IPS-20b (cell line): ENCODE results near the gene RPRD2.
A peak's percentile ranks its signal among the peaks of the same experiment; 100 is the strongest.

Experiments used
- H3K27ac ChIP-seq: one replicate; pipeline ENCODE4 v1.5.1; 2013; ENCODE audit warnings: low read length
- H3K27me3 ChIP-seq: 2 replicates; pipeline ENCODE4 v1.6.1; 2013; ENCODE audit warnings: mild to moderate bottlenecking, low read length, inconsistent platforms; ENCODE audit not compliant: insufficient read depth
- H3K36me3 ChIP-seq: 2 replicates; pipeline ENCODE4 v1.6.1; 2013; ENCODE audit warnings: low read depth, mild to moderate bottlenecking, inconsistent platforms, low read length, moderate library complexity; ENCODE audit not compliant: insufficient read depth
- H3K4me1 ChIP-seq: 2 replicates; pipeline ENCODE4 v1.6.1; 2013; ENCODE audit warnings: mild to moderate bottlenecking, control low read depth, inconsistent platforms, low read length, moderate library complexity; ENCODE audit not compliant: insufficient read depth
- H3K4me3 ChIP-seq: 2 replicates; pipeline ENCODE4 v1.5.1; 2013; ENCODE audit warnings: mild to moderate bottlenecking, low read length, inconsistent platforms
- H3K9ac ChIP-seq: 2 replicates; pipeline ENCODE4 v1.6.1; 2013; ENCODE audit warnings: low read depth, mild to moderate bottlenecking, inconsistent platforms, low read length, moderate library complexity
- H3K9me3 ChIP-seq: 2 replicates; pipeline ENCODE4 v1.6.1; 2013; ENCODE audit warnings: mild to moderate bottlenecking, low read depth, low read length, inconsistent platforms; ENCODE audit not compliant: insufficient read depth

The RPRD2 gene

DNA sequence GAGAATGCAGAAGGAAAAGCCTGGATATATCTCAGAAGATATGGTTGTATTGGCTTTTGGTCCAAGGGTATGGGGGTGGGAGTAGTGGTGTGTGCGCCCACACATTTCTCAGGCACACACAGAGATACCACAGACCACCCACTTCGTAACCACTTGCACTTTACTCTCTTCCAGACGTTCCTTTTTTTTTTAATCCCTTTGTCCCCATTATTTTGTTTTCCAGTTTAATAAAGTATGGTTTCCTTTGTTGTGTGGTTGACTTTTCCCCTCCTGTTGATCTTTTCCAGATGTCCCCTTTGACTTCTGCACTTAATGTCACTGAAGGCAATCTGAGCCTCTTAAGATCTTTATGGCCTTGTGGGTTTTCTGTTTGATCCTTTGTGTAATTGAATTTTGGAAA lies 112.8 kb downstream of the RPRD2 start:
- H3K27ac ChIP-seq = no peak overlapping the region
- peaks cover 10% of the 10 kb centered on the region for H3K27me3 ChIP-seq

GRCh38 chr1:150477320-150477719 lies 113.4 kb downstream of the RPRD2 start:
- no peak overlapping the region for H3K4me3 ChIP-seq
- H3K9me3 ChIP-seq = no peaks in the 10 kb centered on the region
- H3K36me3 ChIP-seq = peaks cover 17% of the 10 kb centered on the region
- H3K27me3 ChIP-seq = peaks cover 10% of the 10 kb centered on the region
- no peak overlapping the region; the same call in 1 of the 2 replicates for H3K9ac ChIP-seq
- H3K4me1 ChIP-seq = peaks cover 2% of the 10 kb centered on the region; the same call in 1 of the 2 replicates
- no peak overlapping the region for H3K27ac ChIP-seq

More for the DNA sequence above, 112.8 kb downstream of the RPRD2 start:
- Histone ChIP-seq H3K4me1 (peaks cover 7% of the 10 kb centered on the region), H3K36me3 (peaks cover 22% of the 10 kb centered on the region), H3K9me3 (no peaks in the 10 kb centered on the region), H3K4me3 (no peak overlapping the region), H3K9ac (no peak overlapping the region; the same call in 1 of the 2 replicates)

DNA sequence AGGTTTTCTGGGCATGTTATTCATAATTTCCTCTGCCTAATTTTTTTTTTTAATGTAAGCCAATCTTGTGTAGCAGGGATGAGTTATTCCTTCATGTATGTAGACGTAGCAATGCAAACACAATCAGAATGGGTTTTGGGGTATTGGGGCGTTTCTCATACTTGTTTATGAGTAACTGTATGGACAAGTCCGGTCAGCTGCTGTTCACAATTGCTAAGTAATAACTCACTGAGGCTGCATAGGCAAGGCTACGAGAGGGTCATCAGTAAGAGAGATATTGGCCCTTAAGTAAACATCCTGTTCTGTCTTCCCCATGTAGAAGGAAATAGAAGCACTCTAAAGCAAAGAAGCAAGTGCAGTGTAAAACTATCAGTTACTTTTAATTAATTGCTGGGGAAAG lies 113.8 kb downstream of the RPRD2 start:
- no peak overlapping the region for H3K4me3 ChIP-seq

DNA sequence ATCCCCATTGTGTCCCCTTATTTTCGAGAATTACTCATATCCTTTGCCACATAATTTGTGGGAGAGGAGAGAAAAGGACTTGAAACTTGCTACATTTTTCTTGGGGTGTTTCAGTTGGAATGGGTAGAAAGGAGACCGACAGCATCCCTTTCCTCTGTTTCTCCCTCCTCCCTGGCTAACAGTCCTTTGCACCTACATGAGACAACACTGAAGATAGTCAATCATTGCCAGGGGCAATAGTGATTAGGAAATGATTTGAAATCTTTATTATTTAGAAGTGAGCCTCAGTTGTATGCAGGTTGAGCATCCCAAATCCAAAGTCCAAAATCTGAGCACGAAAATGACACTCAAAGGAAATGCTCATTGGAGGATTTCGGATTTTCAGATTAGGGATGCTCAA lies 115.4 kb downstream of the RPRD2 start:
- H3K4me3 ChIP-seq = no peak overlapping the region
- no peak overlapping the region for H3K27ac ChIP-seq
- no peaks in the 10 kb centered on the region for H3K9me3 ChIP-seq
- no peaks in the 10 kb centered on the region for H3K4me1 ChIP-seq
- H3K9ac ChIP-seq = no peak overlapping the region
- peaks cover 10% of the 10 kb centered on the region for H3K27me3 ChIP-seq
- no peaks in the 10 kb centered on the region for H3K36me3 ChIP-seq

More for the DNA sequence above, 113.8 kb downstream of the RPRD2 start:
- Histone ChIP-seq H3K27ac (no peak overlapping the region), H3K9me3 (no peaks in the 10 kb centered on the region), H3K36me3 (peaks cover 13% of the 10 kb centered on the region), H3K9ac (no peak overlapping the region), H3K27me3 (peaks cover 10% of the 10 kb centered on the region), H3K4me1 (no peaks in the 10 kb centered on the region; the same call in 1 of the 2 replicates)

GRCh38 chr1:150479927-150480352 lies 116.0 kb downstream of the RPRD2 start:
- Histone ChIP-seq H3K4me3 (no peak overlapping the region), H3K4me1 (no peaks in the 10 kb centered on the region), H3K27me3 (peaks cover 10% of the 10 kb centered on the region), H3K9me3 (no peaks in the 10 kb centered on the region), H3K27ac (no peak overlapping the region), H3K9ac (no peak overlapping the region), H3K36me3 (no peaks in the 10 kb centered on the region)

DNA sequence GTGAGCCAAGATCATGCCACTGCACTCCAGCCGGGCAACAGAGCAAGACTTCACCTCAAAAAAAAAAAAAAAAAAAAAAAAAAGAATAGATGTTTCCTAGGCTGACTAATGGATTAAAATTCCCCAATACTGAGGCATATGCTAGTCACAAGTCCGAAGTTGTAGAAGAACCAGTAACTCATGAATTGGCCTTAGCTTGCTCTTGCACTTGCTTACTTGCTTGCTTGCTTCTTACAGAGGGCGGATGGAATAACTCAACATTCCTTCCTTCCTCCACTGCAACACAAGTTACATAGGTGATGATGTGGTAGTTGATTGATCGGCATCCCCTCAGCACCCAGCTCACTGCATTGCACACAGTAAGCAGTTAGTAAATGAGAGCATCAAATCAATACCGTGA lies 120.5 kb downstream of the RPRD2 start:
- Histone ChIP-seq H3K4me3 (no peak overlapping the region), H3K27ac (no peak overlapping the region), H3K9me3 (no peaks in the 10 kb centered on the region), H3K27me3 (peaks cover 6% of the 10 kb centered on the region), H3K4me1 (no peaks in the 10 kb centered on the region), H3K36me3 (peaks cover 9% of the 10 kb centered on the region; the same call in 1 of the 2 replicates), H3K9ac (no peak overlapping the region)

GRCh38 chr1:150484861-150485260 lies 120.9 kb downstream of the RPRD2 start:
- Histone ChIP-seq H3K27ac (no peak overlapping the region), H3K9me3 (no peaks in the 10 kb centered on the region), H3K27me3 (peaks cover 1% of the 10 kb centered on the region), H3K36me3 (peaks cover 13% of the 10 kb centered on the region; the same call in 1 of the 2 replicates), H3K4me3 (no peak overlapping the region), H3K4me1 (no peaks in the 10 kb centered on the region), H3K9ac (no peak overlapping the region)

DNA sequence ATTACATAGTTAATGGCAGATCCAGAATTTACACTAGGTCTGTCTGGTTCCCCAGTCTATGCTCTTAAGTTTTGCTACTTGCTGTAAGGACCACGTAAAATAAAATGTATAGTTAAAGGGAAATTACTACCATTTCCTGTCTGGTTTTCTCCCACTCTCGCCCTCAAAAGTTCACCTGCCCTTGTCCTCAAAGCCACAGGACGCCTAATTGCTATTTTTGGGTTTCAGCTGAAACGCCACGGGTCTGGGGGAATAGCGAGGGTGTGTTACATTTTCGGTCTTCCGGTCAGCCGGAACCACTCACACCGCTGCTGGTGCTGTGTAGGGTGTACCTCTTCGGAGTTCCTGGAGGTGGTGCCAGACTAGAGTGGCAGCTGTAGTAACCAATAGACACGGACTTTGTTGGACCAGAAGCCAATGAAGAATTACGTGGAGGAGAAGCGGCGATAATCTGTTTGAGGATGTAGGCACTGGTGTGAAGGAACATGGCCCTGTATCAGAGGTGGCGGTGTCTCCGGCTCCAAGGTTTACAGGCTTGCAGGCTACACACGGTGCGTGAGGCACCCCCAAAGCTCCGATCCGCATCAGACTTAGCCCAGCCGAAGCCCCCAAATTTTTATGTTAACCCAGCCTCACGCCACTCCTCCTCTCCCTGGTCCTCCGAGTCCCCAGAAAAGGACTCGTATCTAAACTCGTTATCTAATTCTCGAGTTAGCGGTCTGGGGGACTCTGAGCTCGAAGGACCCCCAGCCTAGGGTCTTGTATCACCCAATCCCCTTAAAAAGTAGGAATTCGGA lies 123.2 kb downstream of the RPRD2 start, which contains the start of gene TARS2:
TARS2 (plus strand) TSS at position 454 of the 797 bp plus-strand sequence; CDS start at position 486, 32 bp downstream.
- no peaks in the 10 kb centered on the region for H3K9me3 ChIP-seq
- H3K9ac ChIP-seq = peak within 1 kb of the TSS; percentile 94
- H3K27ac ChIP-seq = peak within 1 kb of the TSS; percentile 59

DNA sequence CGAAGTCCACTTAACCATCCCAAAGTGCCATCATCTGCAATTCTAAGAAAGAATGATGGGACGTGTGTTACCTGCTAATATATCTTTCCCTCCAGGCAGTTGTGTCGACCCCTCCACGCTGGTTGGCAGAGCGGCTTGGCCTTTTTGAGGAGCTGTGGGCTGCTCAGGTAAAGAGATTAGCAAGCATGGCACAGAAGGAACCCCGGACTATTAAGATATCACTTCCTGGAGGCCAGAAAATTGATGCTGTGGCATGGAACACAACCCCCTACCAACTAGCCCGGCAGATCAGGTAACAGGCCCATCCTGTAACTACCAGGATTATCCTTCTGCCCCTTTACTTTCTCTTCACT lies 123.8 kb downstream of the RPRD2 start:
- peak overlapping the region; percentile 94 for H3K9ac ChIP-seq
- H3K27ac ChIP-seq = peak overlapping the region; percentile 59
- H3K36me3 ChIP-seq = peaks cover 36% of the 10 kb centered on the region
- H3K4me1 ChIP-seq = no peaks in the 10 kb centered on the region
- peak overlapping the region; percentile 89 for H3K4me3 ChIP-seq
- no peaks in the 10 kb centered on the region for H3K27me3 ChIP-seq
- H3K9me3 ChIP-seq = no peaks in the 10 kb centered on the region

More for the DNA sequence above, 123.2 kb downstream of the RPRD2 start, which contains the start of gene TARS2:
- H3K36me3 ChIP-seq = peaks cover 30% of the 10 kb centered on the region
- no peaks in the 10 kb centered on the region for H3K4me1 ChIP-seq
- H3K4me3 ChIP-seq = peak within 1 kb of the TSS; percentile 89
- H3K27me3 ChIP-seq = no peaks in the 10 kb centered on the region

DNA sequence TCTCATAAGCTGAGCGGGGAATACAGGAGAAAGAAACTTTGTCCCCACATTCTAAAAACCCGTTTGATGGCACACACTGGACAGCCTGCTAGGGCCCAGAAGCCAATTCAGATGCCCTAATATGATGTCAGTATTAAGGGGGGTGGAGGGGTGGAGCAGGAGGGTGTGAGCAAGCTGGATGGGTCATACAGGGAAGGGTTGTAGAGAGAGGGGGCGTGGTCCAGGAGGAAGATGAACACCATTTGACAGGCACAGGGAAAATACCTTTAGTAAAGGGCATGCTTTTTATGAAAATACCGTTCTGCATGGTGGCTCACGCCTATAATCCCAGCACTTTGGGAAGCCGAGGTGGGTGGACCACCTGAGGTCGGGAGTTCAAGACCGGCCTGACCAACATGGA lies 129.2 kb downstream of the RPRD2 start:
- Histone ChIP-seq H3K9ac (no peak overlapping the region), H3K36me3 (peaks cover 71% of the 10 kb centered on the region), H3K27me3 (no peaks in the 10 kb centered on the region), H3K9me3 (no peaks in the 10 kb centered on the region), H3K27ac (no peak overlapping the region), H3K4me1 (no peaks in the 10 kb centered on the region), H3K4me3 (no peak overlapping the region)

DNA sequence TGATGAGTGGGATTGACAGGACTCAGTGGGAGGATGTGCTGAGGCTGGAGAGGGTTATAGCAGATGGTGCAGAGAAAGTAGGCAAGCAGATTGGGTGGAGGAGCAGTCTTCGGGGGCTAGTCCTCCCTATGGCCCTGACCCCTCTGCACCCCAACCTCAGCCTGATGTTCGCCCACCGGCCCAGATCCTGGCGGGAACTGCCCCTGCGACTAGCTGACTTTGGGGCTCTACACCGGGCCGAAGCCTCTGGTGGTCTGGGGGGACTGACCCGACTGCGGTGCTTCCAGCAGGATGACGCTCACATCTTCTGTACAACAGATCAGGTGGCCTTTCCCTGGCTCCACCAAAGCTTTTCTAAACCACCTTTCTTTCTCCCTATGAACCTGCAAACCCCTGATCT lies 134.4 kb downstream of the RPRD2 start:
- no peak overlapping the region for H3K9ac ChIP-seq
- H3K36me3 ChIP-seq = peaks cover 53% of the 10 kb centered on the region

DNA sequence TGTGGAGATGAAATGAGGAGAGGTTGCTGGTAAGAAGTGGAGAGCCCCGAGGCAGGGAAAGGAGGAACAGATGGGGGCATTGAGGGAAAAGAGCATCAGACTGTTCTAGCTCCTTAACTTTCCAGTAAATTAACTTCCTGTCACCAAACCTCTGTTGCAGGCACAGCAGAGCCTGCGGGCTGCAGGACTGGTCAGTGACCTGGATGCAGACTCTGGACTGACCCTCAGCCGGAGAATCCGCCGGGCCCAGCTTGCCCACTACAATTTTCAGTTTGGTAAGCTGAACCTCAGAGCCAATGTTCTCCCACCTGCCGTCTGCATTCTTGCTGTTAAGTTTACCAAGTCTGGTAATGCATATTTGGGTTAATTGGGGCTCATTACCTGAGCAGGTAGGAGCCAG lies 141.5 kb downstream of the RPRD2 start:
- Histone ChIP-seq H3K36me3 (peaks cover 48% of the 10 kb centered on the region), H3K4me1 (no peaks in the 10 kb centered on the region; the same call in 1 of the 2 replicates), H3K9me3 (no peaks in the 10 kb centered on the region), H3K4me3 (no peak overlapping the region), H3K9ac (no peak overlapping the region), H3K27me3 (no peaks in the 10 kb centered on the region), H3K27ac (no peak overlapping the region)

More for the DNA sequence above, 134.4 kb downstream of the RPRD2 start:
- Histone ChIP-seq H3K27me3 (no peaks in the 10 kb centered on the region), H3K4me3 (no peak overlapping the region), H3K27ac (no peak overlapping the region), H3K9me3 (no peaks in the 10 kb centered on the region), H3K4me1 (no peaks in the 10 kb centered on the region)
